ELR (cell line): Measurements from ENCODE around the gene BRSK1.

Experiments used
- DNase-seq: peaks from one replicate; pipeline ENCODE4 v3.0.0-alpha.2; 2015; ENCODE audit warnings: low read depth

The BRSK1 gene

DNA sequence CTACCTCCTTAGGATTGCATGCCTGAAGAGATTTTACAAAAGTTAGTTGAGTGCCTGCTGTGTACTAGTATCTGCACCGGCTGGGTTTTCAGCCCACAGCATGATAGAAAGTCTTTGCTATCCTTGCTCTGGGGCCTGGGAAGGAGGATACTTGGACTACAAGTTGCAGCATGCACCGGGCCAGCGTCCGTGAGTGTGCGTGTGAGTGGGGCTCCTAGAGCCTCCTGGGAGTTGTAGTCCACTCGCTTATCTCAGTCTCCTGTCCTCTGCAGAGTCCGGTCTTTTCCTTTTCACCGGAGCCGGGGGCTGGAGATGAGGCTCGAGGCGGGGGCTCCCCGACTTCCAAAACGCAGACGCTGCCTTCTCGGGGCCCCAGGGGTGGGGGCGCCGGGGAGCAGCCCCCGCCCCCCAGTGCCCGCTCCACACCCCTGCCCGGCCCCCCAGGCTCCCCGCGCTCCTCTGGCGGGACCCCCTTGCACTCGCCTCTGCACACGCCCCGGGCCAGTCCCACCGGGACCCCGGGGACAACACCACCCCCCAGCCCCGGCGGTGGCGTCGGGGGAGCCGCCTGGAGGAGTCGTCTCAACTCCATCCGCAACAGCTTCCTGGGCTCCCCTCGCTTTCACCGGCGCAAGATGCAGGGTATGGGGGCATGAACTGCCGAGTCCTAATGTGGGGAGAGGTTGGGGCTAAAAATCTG, 20.6 kb downstream of the BRSK1 start:
- DNase-seq, result peak; percentile 58

- DNase-seq, result no peak
These were observed 21.2 kb downstream of the BRSK1 start for GRCh38 chr19:55304980-55305379.

DNA sequence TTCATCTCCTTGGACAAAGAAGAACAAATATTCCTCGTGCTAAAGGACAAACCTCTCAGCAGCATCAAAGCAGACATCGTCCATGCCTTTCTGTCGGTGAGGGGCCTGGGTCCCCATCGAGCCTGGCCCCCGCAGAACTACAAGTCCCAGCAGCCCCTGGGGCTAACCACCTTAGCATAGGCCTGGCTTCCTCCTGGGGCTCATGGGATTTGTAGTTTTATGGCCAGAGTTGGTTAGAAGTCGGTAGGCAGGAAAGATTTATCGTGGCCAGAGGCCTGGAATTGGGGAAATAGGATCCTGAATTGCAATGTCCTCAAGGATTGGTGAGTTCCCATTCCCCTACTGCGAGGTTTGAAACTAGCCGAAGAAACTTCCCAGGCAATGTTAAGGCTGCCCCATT, 21.7 kb downstream of the BRSK1 start:
- peak; percentile 57 for DNase-seq

GRCh38 chr19:55305983-55306562, 22.3 kb downstream of the BRSK1 start:
- DNase-seq, result peak; percentile 35

GRCh38 chr19:55306712-55307111, 22.9 kb downstream of the BRSK1 start:
- DNase-seq, result no peak

DNA sequence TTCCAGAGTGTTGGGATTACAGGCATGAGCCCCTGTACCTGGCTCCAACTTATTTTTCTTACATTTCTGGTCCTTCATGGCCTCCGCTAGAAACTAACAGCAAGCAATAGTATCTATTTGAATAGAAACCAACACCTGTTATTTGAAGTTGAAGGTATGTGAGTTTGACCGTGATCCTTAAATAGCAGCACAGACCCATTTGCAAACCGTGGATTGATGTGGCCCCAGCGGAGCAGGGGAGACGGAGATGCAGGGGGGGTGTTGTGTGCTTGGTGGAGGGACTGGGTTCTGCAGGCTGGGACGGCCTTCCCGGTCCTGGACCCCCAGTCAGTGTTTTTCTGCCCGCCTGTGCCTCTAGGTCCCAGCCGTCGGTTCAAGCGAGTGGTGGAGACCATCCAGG, 24.5 kb downstream of the BRSK1 start:
- no peak for DNase-seq

DNA sequence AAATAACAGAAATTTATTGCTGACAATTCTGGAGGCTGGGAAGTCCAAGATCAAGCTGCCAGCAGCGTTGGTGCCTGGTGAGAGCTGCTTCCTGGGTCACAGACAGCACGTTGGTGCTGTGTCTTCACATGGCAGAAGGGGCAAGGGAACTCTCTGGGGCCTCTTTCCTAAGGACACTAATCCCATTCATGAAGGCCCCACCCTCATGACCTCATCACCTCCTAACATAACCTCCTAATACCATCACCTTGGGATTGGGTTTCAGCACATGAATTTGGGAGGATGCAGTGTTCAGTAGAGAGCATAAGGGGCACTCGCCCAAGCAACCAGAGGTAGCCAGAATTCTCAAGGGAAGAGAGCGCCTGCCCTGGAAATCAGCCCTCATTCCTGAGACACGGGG, 25.7 kb downstream of the BRSK1 start:
- DNase-seq, result no peak

DNA sequence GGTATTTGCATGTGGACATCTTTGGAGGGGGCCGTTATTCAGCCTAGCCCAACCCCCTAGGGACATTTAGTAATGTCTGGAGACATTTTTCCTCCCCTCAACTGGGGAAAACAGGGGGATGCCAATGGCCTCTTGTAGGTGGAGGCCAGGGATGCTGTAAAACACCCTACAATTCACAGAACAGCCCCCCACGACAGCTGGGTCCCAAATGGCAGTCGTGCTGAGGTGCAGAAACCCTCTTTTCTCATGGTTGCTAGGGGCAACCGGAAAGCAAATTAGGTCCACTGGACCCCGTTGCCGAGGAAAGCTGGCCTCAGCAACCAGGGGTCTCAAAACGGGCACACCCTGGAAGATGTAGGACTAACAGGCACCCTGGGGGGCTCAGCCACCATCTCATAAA, 26.7 kb downstream of the BRSK1 start:
- no peak for DNase-seq

DNA sequence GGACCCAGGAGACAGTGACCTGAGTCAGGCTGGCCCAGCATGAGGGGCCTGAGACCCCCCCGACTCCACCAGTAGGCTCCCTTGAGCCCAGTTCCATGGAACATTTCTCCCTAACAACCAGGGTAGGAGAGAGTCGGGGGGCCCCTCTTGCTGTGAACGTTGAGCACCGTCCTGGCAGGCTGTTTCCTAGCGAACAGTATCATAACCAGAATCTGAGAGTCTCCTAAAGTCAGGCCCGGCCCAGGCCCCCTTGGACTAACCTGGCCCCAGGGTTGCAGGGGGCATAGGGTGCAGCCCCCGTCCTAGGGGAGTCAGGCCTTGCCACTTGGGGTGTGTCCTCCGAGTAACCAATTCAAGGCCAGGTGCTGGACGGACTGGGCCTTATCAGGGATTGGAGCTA, 27.6 kb downstream of the BRSK1 start:
- DNase-seq, result no peak

- no peak for DNase-seq
These were observed 28.0 kb downstream of the BRSK1 start for GRCh38 chr19:55311797-55312196.

DNA sequence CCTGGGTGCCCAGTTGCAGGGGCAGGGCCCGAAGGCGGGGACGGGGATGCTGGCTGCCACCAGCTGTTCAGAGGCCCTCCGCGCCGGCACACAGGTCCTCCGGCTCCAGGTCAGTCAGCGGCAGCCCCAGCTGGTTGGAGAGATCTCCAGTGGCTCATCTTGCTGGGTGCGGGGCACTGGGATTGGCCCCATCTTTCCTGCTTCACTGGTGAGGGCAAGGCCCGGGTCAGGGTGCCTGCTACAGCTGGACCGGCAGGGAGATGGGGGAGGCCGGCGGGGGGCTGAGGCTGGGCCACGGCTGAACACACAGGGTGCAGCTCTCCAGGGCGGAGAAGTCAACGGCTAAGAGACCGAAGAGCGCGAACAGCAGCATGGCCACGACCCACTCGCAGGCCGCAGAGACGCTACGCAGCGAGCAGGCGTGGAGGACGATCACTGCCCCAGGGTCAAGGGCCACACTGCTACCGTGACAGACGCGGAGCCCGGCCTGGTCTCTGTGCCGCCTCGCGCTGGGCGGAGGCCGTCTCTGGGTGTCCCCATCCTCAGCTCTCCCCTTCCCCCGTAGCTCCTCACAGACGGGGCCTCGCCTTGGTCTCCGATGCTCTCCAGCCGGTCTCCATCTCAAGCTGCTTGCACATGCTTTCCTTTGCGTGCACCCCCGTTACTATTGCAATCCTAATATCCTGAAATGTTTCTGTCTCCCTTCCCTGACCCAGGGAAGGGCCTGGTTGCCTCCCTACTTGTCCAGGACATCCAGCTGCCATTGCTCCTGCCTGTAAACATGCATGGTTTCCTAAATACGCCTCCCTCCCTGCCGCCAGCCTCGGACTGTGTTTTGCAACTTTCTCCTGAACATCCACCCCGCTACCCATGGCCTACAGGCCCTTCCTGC, 29.1 kb downstream of the BRSK1 start:
- no peak for DNase-seq

GRCh38 chr19:55314396-55314795, 30.6 kb downstream of the BRSK1 start:
- DNase-seq, result no peak

- DNase-seq, result no peak
These were observed 32.2 kb downstream of the BRSK1 start for GRCh38 chr19:55315956-55316525.

DNA sequence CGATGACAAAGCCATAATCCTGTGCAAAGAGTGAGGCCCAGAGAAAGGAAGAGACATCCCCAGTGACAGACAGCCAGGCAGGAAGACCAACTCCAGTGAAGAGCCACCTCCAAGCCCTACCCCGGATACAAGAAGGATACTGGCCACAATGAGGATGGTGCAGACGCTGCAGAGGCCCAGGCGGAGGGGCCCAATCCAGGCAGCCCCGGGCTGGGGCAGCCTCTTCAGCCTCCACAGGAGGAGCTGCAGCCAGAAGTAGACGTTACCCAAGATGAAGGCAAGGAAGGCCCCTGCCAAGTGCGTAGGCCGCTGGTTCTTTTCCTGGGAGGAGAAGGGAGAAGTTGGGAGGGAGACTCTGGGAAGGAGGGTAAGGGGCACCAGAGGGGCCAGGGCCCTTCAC, 32.8 kb downstream of the BRSK1 start:
- DNase-seq, result no peak

DNA sequence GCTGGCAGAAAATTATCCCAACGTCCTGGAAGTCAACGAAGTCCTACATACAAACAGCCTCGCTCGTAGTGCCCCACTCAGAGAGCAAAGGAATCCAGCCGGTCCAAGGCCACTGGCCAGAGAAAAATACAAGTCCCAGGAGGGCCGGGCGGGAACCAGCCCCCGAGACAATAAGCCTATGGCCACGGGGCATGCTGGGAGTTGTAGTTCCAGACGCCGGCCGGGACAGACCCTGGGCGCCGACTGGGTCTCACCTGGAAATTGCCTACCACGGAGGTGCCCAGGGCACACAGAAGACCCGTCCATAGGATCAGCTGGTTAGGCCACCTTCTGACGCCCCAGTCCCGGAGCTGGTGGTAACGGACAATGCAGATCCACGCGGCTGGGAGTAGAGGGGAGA, 36.0 kb downstream of the BRSK1 start:
- peak; percentile 64 for DNase-seq

DNA sequence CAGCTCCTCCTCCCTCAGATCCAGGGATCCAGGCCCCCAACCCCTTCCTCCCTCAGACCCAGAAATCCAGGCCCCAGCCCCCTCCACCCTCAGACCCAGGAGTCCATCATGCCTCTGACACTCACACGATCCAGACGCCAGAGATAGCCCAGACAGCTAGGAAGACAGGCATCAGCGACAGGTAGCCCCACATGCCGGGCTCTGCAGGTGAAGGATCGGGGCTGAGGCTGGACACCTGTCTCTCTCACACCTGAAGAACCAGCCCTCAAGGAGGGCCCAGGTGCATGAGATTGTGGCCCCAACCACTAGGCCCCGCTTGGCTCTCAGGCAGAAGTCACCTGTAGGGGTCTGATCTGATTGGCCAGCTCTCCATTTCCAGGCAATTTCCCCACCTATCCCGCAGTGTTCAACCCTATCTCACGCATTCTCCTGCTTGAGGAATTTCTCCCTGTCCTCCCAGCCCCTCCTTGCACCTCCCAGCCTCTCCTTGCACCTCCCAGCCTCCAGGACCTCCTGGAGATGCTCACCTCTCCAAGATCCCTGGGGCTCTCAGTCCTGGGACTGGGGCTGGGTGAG, 37.1 kb downstream of the BRSK1 start:
- no peak for DNase-seq

GRCh38 chr19:55321466-55322137, 37.8 kb downstream of the BRSK1 start:
- DNase-seq, result no peak

DNA sequence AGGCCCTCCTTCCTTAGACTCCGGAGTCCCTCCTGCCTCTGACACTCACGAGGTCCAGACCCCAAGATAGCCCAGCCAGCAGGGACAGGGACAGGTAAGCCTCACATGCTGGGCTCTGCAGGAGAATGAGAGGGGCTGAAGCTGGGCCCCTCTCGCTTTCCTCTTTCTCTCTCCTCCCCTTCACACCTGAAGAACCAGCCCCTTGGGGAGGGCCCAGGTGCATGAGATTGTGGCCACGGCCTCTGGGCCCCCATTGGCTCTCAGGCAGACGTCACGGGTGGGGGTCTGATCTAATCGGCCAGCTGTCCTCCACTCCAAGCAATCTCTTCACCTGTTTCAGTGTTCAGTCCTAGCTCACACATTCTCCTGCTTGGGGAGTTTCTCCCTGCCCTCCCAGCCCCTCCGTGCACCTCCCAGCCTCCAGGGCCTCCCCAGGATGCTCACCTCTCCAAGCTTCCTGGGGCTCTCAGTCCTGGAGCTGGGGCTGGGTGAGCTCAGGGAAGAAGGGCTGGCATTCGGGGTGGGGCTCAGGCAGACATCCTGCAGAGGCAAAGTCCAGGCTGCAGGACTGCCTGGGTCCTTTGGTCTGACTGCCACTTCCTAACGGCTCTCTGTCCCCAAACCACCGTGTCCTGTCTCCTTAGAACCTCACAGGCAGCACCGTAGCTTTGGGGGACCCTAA, 38.5 kb downstream of the BRSK1 start:
- no peak for DNase-seq

DNA sequence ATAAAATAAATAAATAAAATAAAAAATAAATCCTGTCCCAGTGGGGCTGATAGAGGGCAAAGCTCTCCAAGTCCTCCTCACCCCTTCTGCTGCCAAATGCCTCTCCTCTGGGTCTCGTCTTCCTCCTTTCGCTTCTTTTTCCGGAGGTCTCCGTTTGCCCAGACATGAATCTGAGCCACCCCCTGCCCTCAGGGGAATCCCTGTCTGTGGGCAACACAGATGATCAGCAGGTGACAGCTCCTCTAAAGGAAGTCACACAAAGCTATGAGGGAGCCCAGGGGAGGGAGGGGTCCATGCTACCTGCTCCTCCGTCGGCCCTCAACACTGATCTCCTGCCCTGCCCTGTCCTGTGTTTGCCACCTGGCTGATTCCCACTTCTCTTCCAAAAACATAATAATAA, 40.9 kb downstream of the BRSK1 start:
- no peak for DNase-seq

DNA sequence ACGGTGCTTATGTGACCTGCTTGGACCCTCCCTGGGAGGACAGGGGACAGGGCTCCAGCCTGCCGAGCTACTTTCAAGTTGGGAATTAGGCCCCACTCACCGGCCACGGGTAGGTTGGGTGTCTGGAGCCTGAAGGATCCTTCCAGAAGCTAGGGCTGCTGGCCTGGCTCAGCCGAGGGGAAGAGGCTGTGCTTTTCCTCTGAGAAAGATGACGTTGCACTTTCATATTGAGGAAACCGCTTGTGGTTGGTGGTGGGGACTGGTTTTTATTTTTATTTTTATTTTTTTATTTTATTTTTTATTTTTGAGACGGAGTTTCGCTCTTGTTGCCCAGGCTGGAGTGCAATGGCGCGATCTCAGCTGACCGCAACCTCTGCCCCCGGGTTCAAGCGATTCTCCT, 41.4 kb downstream of the BRSK1 start, which contains the start of gene TMEM150B:
TSS of gene TMEM150B (minus strand) at position 170 of the 400 bp plus-strand sequence. CDS start 4,305 bp downstream, outside the sequence.
- no peak for DNase-seq

GRCh38 chr19:55328774-55329318, 45.0 kb downstream of the BRSK1 start:
- peak; percentile 54 for DNase-seq
